GM23338 (cell line): Measurements from ENCODE around the gene DPP3. TPM values are rescaled to one million over a fixed set of nuclear protein-coding genes. Genes with fewer than 3 reads are reported as not detected.

Experiments used
- ATAC-seq: fragments of 200-7000 bp; cut with Tn5 transposase; 3 replicates; pipeline ENCODE4 v1.9.1; 2020
- DNase-seq: peaks from one replicate; pipeline ENCODE4 v3.0.0-alpha.2; 2015; ENCODE audit warnings: low spot score
- H2AFZ ChIP-seq: fragments of 200-600 bp; sonication (generic); 2 replicates; pipeline ENCODE4 v1.8.0; 2016; ENCODE audit warnings: antibody characterized with exemption, mild to moderate bottlenecking, moderate library complexity
- H3F3A ChIP-seq: fragments of 200-600 bp; sonication (generic); replicated peaks from 2 replicates; pipeline ENCODE4 v1.8.0; 2017; ENCODE audit warnings: antibody characterized with exemption, mixed run types, low read depth
- H3K27ac ChIP-seq: fragments of 200-600 bp; sonication (generic); 2 replicates; pipeline ENCODE4 v1.6.1; 2016; ENCODE audit warnings: low read depth
- H3K27me3 ChIP-seq: fragments of 200-600 bp; sonication (generic); 2 replicates; pipeline ENCODE4 v1.8.0; 2016; ENCODE audit warnings: mild to moderate bottlenecking, mixed run types, moderate library complexity; ENCODE audit not compliant: insufficient read depth
- H3K36me3 ChIP-seq: fragments of 200-600 bp; sonication (generic); 2 replicates; pipeline ENCODE4 v1.8.0; 2016; ENCODE audit warnings: mild to moderate bottlenecking; ENCODE audit not compliant: insufficient read depth
- H3K4me1 ChIP-seq: fragments of 200-600 bp; sonication (generic); 2 replicates; pipeline ENCODE4 v1.8.0; 2016; ENCODE audit warnings: mild to moderate bottlenecking, moderate library complexity; ENCODE audit not compliant: insufficient read depth
- H3K4me2 ChIP-seq: fragments of 200-600 bp; sonication (generic); 2 replicates; pipeline ENCODE4 v1.7.1; 2017; ENCODE audit warnings: mixed run types
- H3K4me3 ChIP-seq: fragments of 200-600 bp; sonication (generic); 2 replicates; pipeline ENCODE4 v1.6.1; 2016; ENCODE audit warnings: mixed run types
- H3K79me2 ChIP-seq: fragments of 200-600 bp; sonication (generic); replicated peaks from 2 replicates; pipeline ENCODE4 v1.8.0; 2017; ENCODE audit warnings: mild to moderate bottlenecking; ENCODE audit not compliant: insufficient read depth
- H3K9me2 ChIP-seq: fragments of 200-600 bp; sonication (generic); 2 replicates; pipeline ENCODE4 v1.8.0; 2017; ENCODE audit not compliant: insufficient read depth
- H4K20me1 ChIP-seq: fragments of 200-600 bp; sonication (generic); replicated peaks from 2 replicates; pipeline ENCODE4 v1.8.0; 2017; ENCODE audit warnings: mild to moderate bottlenecking; ENCODE audit not compliant: insufficient read depth
- H3K27ac Mint-ChIP-seq: 2 replicates; pipeline ENCODE4 v1.8.0; 2020; ENCODE audit warnings: inconsistent platforms, mild to moderate bottlenecking, moderate library complexity, mixed read lengths
- H3K27me3 Mint-ChIP-seq: 3 replicates; pipeline ENCODE4 v1.8.0; 2022; ENCODE audit warnings: low read depth, mild to moderate bottlenecking, moderate library complexity, mixed read lengths, inconsistent platforms; ENCODE audit not compliant: insufficient read depth, poor library complexity
- H3K36me3 Mint-ChIP-seq: 3 replicates; pipeline ENCODE4 v1.8.0; 2021; ENCODE audit warnings: low read depth, mild to moderate bottlenecking, inconsistent platforms, moderate library complexity, mixed read lengths
- H3K4me1 Mint-ChIP-seq: 3 replicates; pipeline ENCODE4 v1.8.0; 2020; ENCODE audit warnings: mild to moderate bottlenecking, inconsistent platforms, mixed read lengths
- H3K4me3 Mint-ChIP-seq: 3 replicates; pipeline ENCODE4 v1.8.0; 2021; ENCODE audit warnings: moderate library complexity, mild to moderate bottlenecking, inconsistent platforms, mixed read lengths
- H3K9me3 Mint-ChIP-seq: 3 replicates; pipeline ENCODE4 v1.8.0; 2020; ENCODE audit warnings: moderate library complexity, mild to moderate bottlenecking, inconsistent platforms, mixed read lengths
- CREB1 ChIP-seq: fragments of 250-450 bp; sonication (Bioruptor Pico); IDR thresholded peaks from 2 replicates; pipeline ENCODE4 v1.5.0; 2020; ENCODE audit warnings: low read depth, mild to moderate bottlenecking, moderate library complexity
- CTCF ChIP-seq, 2 experiments: fragments of 200-600 bp in 1 of 2; sonication (generic) in 1 of 2; conservative IDR thresholded peaks; 2 replicates each; pipeline versions ENCODE4 v1.5.1 to v1.6.1; 2016 to 2017; ENCODE audit warnings: antibody characterized with exemption in 2 of 2, low read depth in 2 of 2, mild to moderate bottlenecking in 2 of 2, moderate library complexity in 1 of 2
- ETS1 ChIP-seq: IDR thresholded peaks from 2 replicates; pipeline ENCODE4 v1.6.1; 2016; ENCODE audit warnings: antibody characterized with exemption
- EZH2 ChIP-seq: fragments of 200-600 bp; sonication (generic); IDR thresholded peaks from one replicate; pipeline ENCODE4 v1.8.0; 2017; ENCODE audit warnings: antibody characterized with exemption, mild to moderate bottlenecking, low read depth; ENCODE audit not compliant: unreplicated experiment
- EZH2phosphoT487 ChIP-seq: fragments of 200-600 bp; sonication (generic); IDR thresholded peaks from one replicate; pipeline ENCODE4 v1.8.1; 2018; ENCODE audit warnings: antibody characterized with exemption; ENCODE audit not compliant: unreplicated experiment
- JUNB ChIP-seq: IDR thresholded peaks from one replicate; pipeline ENCODE4 v1.6.1; 2016; ENCODE audit warnings: antibody characterized with exemption; ENCODE audit not compliant: unreplicated experiment
- NANOG ChIP-seq: IDR thresholded peaks from 2 replicates; pipeline ENCODE4 v1.6.1; 2016; ENCODE audit warnings: antibody characterized with exemption, borderline replicate concordance
- POLR2AphosphoS5 ChIP-seq: IDR thresholded peaks from 2 replicates; pipeline ENCODE4 v1.6.1; 2016; ENCODE audit warnings: antibody characterized with exemption, low read depth
- REST ChIP-seq: IDR thresholded peaks from one replicate; pipeline ENCODE4 v1.6.1; 2018; ENCODE audit warnings: antibody characterized with exemption; ENCODE audit not compliant: unreplicated experiment
- STAT1 ChIP-seq: IDR thresholded peaks from one replicate; pipeline ENCODE4 v1.6.1; 2016; ENCODE audit warnings: antibody characterized with exemption; ENCODE audit not compliant: unreplicated experiment
- ZNF114 ChIP-seq: fragments of 250-450 bp; sonication (Bioruptor Pico); IDR thresholded peaks from 2 replicates; pipeline ENCODE4 v1.5.0; 2020; ENCODE audit warnings: mild to moderate bottlenecking, moderate library complexity
- ZNF331 ChIP-seq: fragments of 250-450 bp; sonication (Bioruptor Pico); IDR thresholded peaks from 2 replicates; pipeline ENCODE4 v1.5.0; 2020; ENCODE audit warnings: low read depth, mild to moderate bottlenecking, moderate library complexity
- ZNF462 ChIP-seq: fragments of 250-450 bp; sonication (Bioruptor Pico); IDR thresholded peaks from 2 replicates; pipeline ENCODE4 v1.5.0; 2020; ENCODE audit warnings: mild to moderate bottlenecking, moderate library complexity
- polyA plus RNA-seq: library from polyadenylated mRNA; unstranded; fragments of >200 nt; fragmentation: Nextera tagmentation; extraction: Ambion mirVana; gene quantifications from 2 replicates; pipeline ENCODE4 v1.2.1, GENCODE V29; 2016
- total RNA-seq: library from RNA; depleted of rRNA; stranded (reverse); fragments of >200 nt; shearing (Covaris generic); gene quantifications from 2 replicates; pipeline ENCODE4 v1.2.3, GENCODE V29; 2014

Gene DPP3
- total and polyA plus RNA-seq, 2 experiments from 2014 or later: 22.7 to 85.9 TPM

- H2AFZ ChIP-seq: no peak overlapping the region
- H3K9me2 ChIP-seq: no peaks in the 10 kb centered on the region
- H4K20me1 ChIP-seq: no peaks in the 10 kb centered on the region
- H3K36me3 ChIP-seq: 0 out of 2 replicates have a peak, but pooled peaks cover under 1% of the 10 kb centered on the region
- peaks cover 12% of the 10 kb centered on the region for H3K27me3 Mint-ChIP-seq
- no peak overlapping the region for H3K4me2 ChIP-seq
- no peak overlapping the region for H3K27ac ChIP-seq
- H3K4me3 ChIP-seq: no peak overlapping the region
- TF ChIP-seq ZNF114 (CRISPR knock-in tag): no peak
- TF ChIP-seq ETS1: no peak
- TF ChIP-seq STAT1: no peak
- no peak for TF ChIP-seq ZNF331
- no peak for TF ChIP-seq POLR2AphosphoS5
- TF ChIP-seq CREB1 (CRISPR knock-in tag): no peak
- TF ChIP-seq EZH2: no peak
- no peak for TF ChIP-seq CTCF (conservative IDR thresholded peaks at IDR 0.05; ENCODE audit: low read depth in 2 of 2)
- TF ChIP-seq JUNB: no peak
- no peak for TF ChIP-seq EZH2phosphoT487
- no peak for TF ChIP-seq NANOG
- TF ChIP-seq REST: no peak
- no peak for TF ChIP-seq ZNF462 (CRISPR knock-in tag)
- peaks cover 32% of the 10 kb centered on the region for H3K36me3 Mint-ChIP-seq
- no peaks in the 10 kb centered on the region for H3K9me3 Mint-ChIP-seq
- no peak for ATAC-seq
- no peak for DNase-seq
- peaks cover 6% of the 10 kb centered on the region for H3K4me1 Mint-ChIP-seq
- H3F3A ChIP-seq: 0 out of 2 replicates have a peak, but pooled peaks cover 6% of the 10 kb centered on the region
- H3K4me1 ChIP-seq: peaks cover 5% of the 10 kb centered on the region
- H3K4me3 Mint-ChIP-seq: no peak overlapping the region
- H3K27me3 ChIP-seq: no peaks in the 10 kb centered on the region
- H3K27ac Mint-ChIP-seq: no peak overlapping the region
- H3K79me2 ChIP-seq: no peaks in the 10 kb centered on the region
These were observed 8.7 kb downstream of the DPP3 start for GRCh38 chr11:66488957-66489356.
